NCI-H146 treated with DMSO at 0.1 percent for 48 hours (cell line): ENCODE data around the gene LKAAEAR1.
"Not testable (repeated sequence)": the region's sequence is repeated elsewhere in the genome, so short reads cannot be mapped to it uniquely, and the experiment has no call there.

Experiments used
- DNase-seq: peaks from one replicate; lab custom pipeline; 2025; ENCODE audit not compliant: unreplicated experiment; lab: John Stamatoyannopoulos, UW

Gene LKAAEAR1

GRCh38 chr20:64099086-64099786 is 15.0 kb upstream of the LKAAEAR1 start:
- DNase-seq = peak; percentile 24

- DNase-seq = no peak
Observed at GRCh38 chr20:64098471-64099013, 14.3 kb upstream of the LKAAEAR1 start.

GRCh38 chr20:64096535-64096934 is 12.3 kb upstream of the LKAAEAR1 start:
- no peak for DNase-seq

GRCh38 chr20:64095927-64096326 is 11.7 kb upstream of the LKAAEAR1 start:
- no peak for DNase-seq

GRCh38 chr20:64095455-64095854 is 11.3 kb upstream of the LKAAEAR1 start:
- DNase-seq = no peak

- no peak for DNase-seq
Observed at GRCh38 chr20:64093013-64093503, 8.9 kb upstream of the LKAAEAR1 start.

GRCh38 chr20:64092258-64093012 is 8.2 kb upstream of the LKAAEAR1 start:
- DNase-seq = no peak

GRCh38 chr20:64091770-64092169 is 7.6 kb upstream of the LKAAEAR1 start:
- no peak for DNase-seq

- no peak for DNase-seq
Observed at GRCh38 chr20:64091340-64091739, 7.1 kb upstream of the LKAAEAR1 start.

- DNase-seq = no peak
Observed at GRCh38 chr20:64090165-64090564, 6.0 kb upstream of the LKAAEAR1 start.

- not testable (repeated sequence) for DNase-seq
Observed at GRCh38 chr20:64088586-64088985, 4.4 kb upstream of the LKAAEAR1 start.

GRCh38 chr20:64087226-64087825 is 3.1 kb upstream of the LKAAEAR1 start:
- not testable (repeated sequence) for DNase-seq

- no peak for DNase-seq
Observed at GRCh38 chr20:64086801-64087200, 2.6 kb upstream of the LKAAEAR1 start.

GRCh38 chr20:64084685-64085152 is 521 bp upstream of the LKAAEAR1 start:
- peak; percentile 53 for DNase-seq

- peak; percentile 78 for DNase-seq
Observed at GRCh38 chr20:64083378-64083803, 807 bp downstream of the LKAAEAR1 start.

GRCh38 chr20:64082820-64083377 is 1.3 kb downstream of the LKAAEAR1 start:
- no peak for DNase-seq

- no peak for DNase-seq
Observed at GRCh38 chr20:64082126-64082731, 2.0 kb downstream of the LKAAEAR1 start.

- DNase-seq = no peak
Observed at GRCh38 chr20:64081624-64081964, 2.6 kb downstream of the LKAAEAR1 start.

- no peak for DNase-seq
Observed at GRCh38 chr20:64080813-64081623, 3.2 kb downstream of the LKAAEAR1 start.
